Adrenal gland (tissue), 5 donors: Measurements from ENCODE around the gene SYNRG.

ENCODE experiments used
- CTCF ChIP-seq, 6 experiments: fragments of 450-650 bp in 4 of 6; fragments of 200-600 bp in 2 of 6; sonication (generic) in 1 of 6; IDR thresholded peaks; 1 replicate in 5 of 6; 2 replicates in 1 of 6; pipeline versions ENCODE4 v1.5.1 to v1.8.0; 2016 to 2021; ENCODE audit warnings: antibody characterized with exemption in 6 of 6, mild to moderate bottlenecking in 2 of 6, moderate library complexity in 1 of 6
- POLR2A ChIP-seq, 2 donors: fragments of 450-650 bp; IDR thresholded peaks; one replicate each; pipeline ENCODE4 v1.6.1; 2017; ENCODE audit warnings: antibody characterized with exemption in 2 of 2, mild to moderate bottlenecking in 2 of 2, moderate library complexity in 1 of 2
- donor health status: DM: no; HTN: no; CAD: no.

GRCh38 chr17:37479025-37479424, 130.2 kb downstream of the SYNRG start:
- TF ChIP-seq CTCF (IDR thresholded peaks at IDR 0.05) (no peak), POLR2A (IDR thresholded peaks at IDR 0.05) (no peak)
